Brain microvascular endothelial cell (primary cell): Measurements from ENCODE around the gene ATXN3L.

Experiments
- DNase-seq: peaks from one replicate; pipeline ENCODE4 v3.0.0-alpha.2; 2020
- H3K27ac ChIP-seq: fragments of 250-450 bp; sonication (Bioruptor Pico); 2 replicates; pipeline ENCODE4 v1.5.1; 2020; ENCODE audit warnings: mild to moderate bottlenecking, moderate library complexity
- H3K27me3 ChIP-seq: fragments of 250-450 bp; sonication (Bioruptor Pico); replicated peaks from 2 replicates; pipeline ENCODE4 v1.5.1; 2020; ENCODE audit warnings: mild to moderate bottlenecking
- H3K36me3 ChIP-seq: fragments of 250-450 bp; sonication (Bioruptor Pico); replicated peaks from 2 replicates; pipeline ENCODE4 v1.5.1; 2020; ENCODE audit warnings: mild to moderate bottlenecking
- H3K4me3 ChIP-seq: 2 replicates; pipeline ENCODE4 v1.5.1; 2011; ENCODE audit warnings: low read depth, mild to moderate bottlenecking, control low read depth, low read length, moderate library complexity
- in situ Hi-C: cut with HindIII; loops from 2 replicates; pipeline ENCODE4 v1.10.0; 2017; ENCODE audit warnings: low sequenced_read_pairs, low pct_ligation_motif_present
- TF ChIP-seq, protein P1 (sequence below): IDR thresholded peaks from 2 replicates; pipeline ENCODE4 v1.5.1; 2011; ENCODE audit warnings: low read depth, mild to moderate bottlenecking, moderate library complexity, low read length, control low read depth, inconsistent platforms; ENCODE audit errors: missing control alignments

ATXN3L gene

GRCh38 chrX:13330446-13330845 lies 10.6 kb upstream of the ATXN3L start:
- H3K27me3 ChIP-seq: no peaks in the 10 kb centered on the region
- no peak overlapping the region for H3K4me3 ChIP-seq
- H3K27ac ChIP-seq: no peak overlapping the region
- DNase-seq: no peak
- TF ChIP-seq, protein P1, sequence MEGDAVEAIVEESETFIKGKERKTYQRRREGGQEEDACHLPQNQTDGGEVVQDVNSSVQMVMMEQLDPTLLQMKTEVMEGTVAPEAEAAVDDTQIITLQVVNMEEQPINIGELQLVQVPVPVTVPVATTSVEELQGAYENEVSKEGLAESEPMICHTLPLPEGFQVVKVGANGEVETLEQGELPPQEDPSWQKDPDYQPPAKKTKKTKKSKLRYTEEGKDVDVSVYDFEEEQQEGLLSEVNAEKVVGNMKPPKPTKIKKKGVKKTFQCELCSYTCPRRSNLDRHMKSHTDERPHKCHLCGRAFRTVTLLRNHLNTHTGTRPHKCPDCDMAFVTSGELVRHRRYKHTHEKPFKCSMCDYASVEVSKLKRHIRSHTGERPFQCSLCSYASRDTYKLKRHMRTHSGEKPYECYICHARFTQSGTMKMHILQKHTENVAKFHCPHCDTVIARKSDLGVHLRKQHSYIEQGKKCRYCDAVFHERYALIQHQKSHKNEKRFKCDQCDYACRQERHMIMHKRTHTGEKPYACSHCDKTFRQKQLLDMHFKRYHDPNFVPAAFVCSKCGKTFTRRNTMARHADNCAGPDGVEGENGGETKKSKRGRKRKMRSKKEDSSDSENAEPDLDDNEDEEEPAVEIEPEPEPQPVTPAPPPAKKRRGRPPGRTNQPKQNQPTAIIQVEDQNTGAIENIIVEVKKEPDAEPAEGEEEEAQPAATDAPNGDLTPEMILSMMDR: no peak
- no peaks in the 10 kb centered on the region for H3K36me3 ChIP-seq
- in situ Hi-C loops: no loop called here

DNA sequence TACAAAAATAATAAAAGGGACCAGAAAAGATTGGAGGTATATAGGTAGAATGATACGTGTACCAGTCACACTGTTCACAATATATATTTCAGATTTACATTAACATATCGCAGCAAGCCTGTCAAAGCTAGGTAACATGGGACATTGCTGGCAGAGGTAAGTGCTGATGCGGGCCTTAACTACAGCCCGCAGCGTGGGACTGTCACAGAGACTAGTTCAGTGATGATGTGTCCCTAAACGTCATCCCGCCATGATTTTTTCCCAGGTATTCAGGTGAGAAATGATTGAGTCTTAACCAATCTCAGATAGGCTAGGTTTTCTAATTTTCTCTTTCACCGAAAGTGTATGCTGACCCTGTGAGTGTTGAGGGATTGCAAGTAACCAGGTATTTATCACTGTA lies 7.8 kb upstream of the ATXN3L start:
- in situ Hi-C loops: no loop called here
- no peak for DNase-seq
- H3K27me3 ChIP-seq: no peaks in the 10 kb centered on the region
- H3K27ac ChIP-seq: no peak overlapping the region
- no peak overlapping the region for H3K4me3 ChIP-seq
- H3K36me3 ChIP-seq: no peaks in the 10 kb centered on the region
- TF ChIP-seq, protein P1: no peak

- TF ChIP-seq, protein P1: no peak
- no peaks in the 10 kb centered on the region for H3K27me3 ChIP-seq
- H3K27ac ChIP-seq: no peak overlapping the region
- H3K4me3 ChIP-seq: no peak overlapping the region
- no peak for DNase-seq
- in situ Hi-C loops: no loop called here
- no peaks in the 10 kb centered on the region for H3K36me3 ChIP-seq
Measured at GRCh38 chrX:13323241-13323640, 3.4 kb upstream of the ATXN3L start.

DNA sequence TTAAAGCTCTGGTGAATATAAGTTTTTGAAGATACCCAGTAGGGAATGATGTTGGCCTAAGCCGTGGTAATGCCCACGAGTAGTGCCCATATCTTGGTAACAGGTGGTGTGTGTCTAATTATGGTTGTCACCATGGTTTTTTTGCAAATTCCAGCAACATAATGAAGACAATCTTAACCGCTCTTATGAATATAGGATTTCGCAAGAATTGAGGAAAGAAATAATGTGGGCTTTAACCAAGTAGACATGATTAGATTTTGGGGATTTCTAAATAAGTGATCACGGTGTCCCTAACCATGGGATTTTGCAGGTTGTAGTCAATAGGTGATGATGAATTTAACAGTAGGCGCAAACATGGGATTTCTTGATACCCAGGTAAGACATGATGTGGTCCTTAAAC lies 2.5 kb downstream of the ATXN3L start:
- no peaks in the 10 kb centered on the region for H3K36me3 ChIP-seq
- TF ChIP-seq, protein P1: no peak
- no peak for DNase-seq
- in situ Hi-C loops: no loop called here
- no peaks in the 10 kb centered on the region for H3K27me3 ChIP-seq
- H3K27ac ChIP-seq: no peak overlapping the region
- H3K4me3 ChIP-seq: no peak overlapping the region

GRCh38 chrX:13311560-13311959 lies 8.3 kb downstream of the ATXN3L start:
- Histone ChIP-seq H3K27ac (no peak overlapping the region), H3K4me3 (no peak overlapping the region)

GRCh38 chrX:13309631-13310030 lies 10.2 kb downstream of the ATXN3L start:
- H3K27me3 ChIP-seq: no peaks in the 10 kb centered on the region
- in situ Hi-C loops: no loop called here
- H3K36me3 ChIP-seq: no peaks in the 10 kb centered on the region
- DNase-seq: no peak
- H3K27ac ChIP-seq: no peak overlapping the region
- H3K4me3 ChIP-seq: no peak overlapping the region
- TF ChIP-seq, protein P1: no peak

More at GRCh38 chrX:13311560-13311959, 8.3 kb downstream of the ATXN3L start:
- in situ Hi-C loops: no loop called here
- Histone ChIP-seq H3K36me3 (no peaks in the 10 kb centered on the region), H3K27me3 (no peaks in the 10 kb centered on the region)
- TF ChIP-seq, protein P1: no peak
- DNase-seq: no peak
